Neuron (in vitro differentiated cells): ENCODE measurements around the gene HTRA3.

Experiments
- H2AFZ ChIP-seq: one replicate; pipeline ENCODE4 v1.6.1; 2013; ENCODE audit warnings: low read depth, mild to moderate bottlenecking, inconsistent platforms, low read length, moderate library complexity
- H3K27me3 ChIP-seq: one replicate; pipeline ENCODE4 v1.6.1; 2013; ENCODE audit warnings: low read length; ENCODE audit not compliant: insufficient read depth
- H3K36me3 ChIP-seq: one replicate; pipeline ENCODE4 v1.6.1; 2013; ENCODE audit warnings: low read length; ENCODE audit not compliant: insufficient read depth
- H3K4me1 ChIP-seq: one replicate; pipeline ENCODE4 v1.6.1; 2013; ENCODE audit warnings: low read length; ENCODE audit not compliant: insufficient read depth
- H3K4me3 ChIP-seq: 2 replicates; pipeline ENCODE4 v1.5.1; 2013; ENCODE audit warnings: mild to moderate bottlenecking, low read length, moderate library complexity
- H3K9me3 ChIP-seq: one replicate; pipeline ENCODE4 v1.6.1; 2013; ENCODE audit warnings: low read length

The HTRA3 gene

GRCh38 chr4:8259743-8260430, 9.7 kb upstream of the HTRA3 start:
- no peaks in the 10 kb centered on the region for H3K36me3 ChIP-seq
- no peak overlapping the region for H2AFZ ChIP-seq
- H3K27me3 ChIP-seq, result peaks cover 2% of the 10 kb centered on the region
- H3K4me1 ChIP-seq, result peaks cover 6% of the 10 kb centered on the region
- H3K9me3 ChIP-seq, result no peaks in the 10 kb centered on the region
- H3K4me3 ChIP-seq, result no peak overlapping the region

- Histone ChIP-seq H3K4me3 (no peak overlapping the region), H3K27me3 (peaks cover 2% of the 10 kb centered on the region), H3K36me3 (no peaks in the 10 kb centered on the region), H2AFZ (no peak overlapping the region), H3K9me3 (no peaks in the 10 kb centered on the region), H3K4me1 (peaks cover 6% of the 10 kb centered on the region)
Measured at GRCh38 chr4:8260656-8261111, 8.9 kb upstream of the HTRA3 start.

GRCh38 chr4:8261851-8262535, 7.6 kb upstream of the HTRA3 start:
- Histone ChIP-seq H3K9me3 (no peaks in the 10 kb centered on the region), H3K27me3 (peaks cover 2% of the 10 kb centered on the region)

GRCh38 chr4:8262637-8263322, 6.8 kb upstream of the HTRA3 start:
- H3K9me3 ChIP-seq, result no peaks in the 10 kb centered on the region
- H2AFZ ChIP-seq, result no peak overlapping the region
- H3K4me3 ChIP-seq, result no peak overlapping the region
- H3K27me3 ChIP-seq, result peaks cover 2% of the 10 kb centered on the region
- no peaks in the 10 kb centered on the region for H3K36me3 ChIP-seq
- H3K4me1 ChIP-seq, result peaks cover 6% of the 10 kb centered on the region

More at GRCh38 chr4:8261851-8262535, 7.6 kb upstream of the HTRA3 start:
- Histone ChIP-seq H2AFZ (no peak overlapping the region), H3K4me3 (no peak overlapping the region), H3K4me1 (peaks cover 6% of the 10 kb centered on the region), H3K36me3 (no peaks in the 10 kb centered on the region)

- Histone ChIP-seq H2AFZ (no peak overlapping the region), H3K4me3 (no peak overlapping the region), H3K36me3 (no peaks in the 10 kb centered on the region), H3K9me3 (no peaks in the 10 kb centered on the region), H3K27me3 (peaks cover 8% of the 10 kb centered on the region), H3K4me1 (peaks cover 6% of the 10 kb centered on the region)
Measured at GRCh38 chr4:8263397-8263796, 6.2 kb upstream of the HTRA3 start.

- Histone ChIP-seq H3K4me1 (peaks cover 6% of the 10 kb centered on the region), H3K4me3 (no peak overlapping the region), H3K36me3 (no peaks in the 10 kb centered on the region), H2AFZ (no peak overlapping the region), H3K27me3 (peaks cover 15% of the 10 kb centered on the region), H3K9me3 (no peaks in the 10 kb centered on the region)
Measured at GRCh38 chr4:8264106-8264505, 5.4 kb upstream of the HTRA3 start.

GRCh38 chr4:8265171-8265929, 4.2 kb upstream of the HTRA3 start:
- H3K4me3 ChIP-seq, result no peak overlapping the region
- no peaks in the 10 kb centered on the region for H3K9me3 ChIP-seq
- H3K36me3 ChIP-seq, result no peaks in the 10 kb centered on the region
- H3K27me3 ChIP-seq, result peaks cover 23% of the 10 kb centered on the region
- H2AFZ ChIP-seq, result no peak overlapping the region
- peaks cover 6% of the 10 kb centered on the region for H3K4me1 ChIP-seq

GRCh38 chr4:8266088-8266487, 3.5 kb upstream of the HTRA3 start:
- H3K36me3 ChIP-seq, result no peaks in the 10 kb centered on the region
- H3K27me3 ChIP-seq, result peaks cover 30% of the 10 kb centered on the region
- no peaks in the 10 kb centered on the region for H3K9me3 ChIP-seq
- H3K4me3 ChIP-seq, result no peak overlapping the region
- H3K4me1 ChIP-seq, result peaks cover 6% of the 10 kb centered on the region
- H2AFZ ChIP-seq, result no peak overlapping the region

- no peaks in the 10 kb centered on the region for H3K9me3 ChIP-seq
- peaks cover 34% of the 10 kb centered on the region for H3K27me3 ChIP-seq
- H3K4me1 ChIP-seq, result peaks cover 6% of the 10 kb centered on the region
- H3K4me3 ChIP-seq, result no peak overlapping the region
- no peaks in the 10 kb centered on the region for H3K36me3 ChIP-seq
- H2AFZ ChIP-seq, result no peak overlapping the region
Measured at GRCh38 chr4:8266508-8266907, 3.0 kb upstream of the HTRA3 start.

- Histone ChIP-seq H3K27me3 (peaks cover 40% of the 10 kb centered on the region), H3K4me3 (no peak overlapping the region), H3K36me3 (no peaks in the 10 kb centered on the region), H2AFZ (no peak overlapping the region), H3K4me1 (peaks cover 6% of the 10 kb centered on the region), H3K9me3 (no peaks in the 10 kb centered on the region)
Measured at GRCh38 chr4:8267077-8267476, 2.5 kb upstream of the HTRA3 start.

GRCh38 chr4:8268211-8268610, 1.3 kb upstream of the HTRA3 start:
- Histone ChIP-seq H3K4me3 (no peak overlapping the region), H3K27me3 (peaks cover 47% of the 10 kb centered on the region), H3K9me3 (no peaks in the 10 kb centered on the region), H3K4me1 (peaks cover under 1% of the 10 kb centered on the region), H2AFZ (no peak overlapping the region), H3K36me3 (no peaks in the 10 kb centered on the region)

GRCh38 chr4:8268901-8269534, 536 bp upstream of the HTRA3 start:
- no peak overlapping the region for H2AFZ ChIP-seq
- no peak overlapping the region for H3K4me3 ChIP-seq
- no peaks in the 10 kb centered on the region for H3K9me3 ChIP-seq
- no peaks in the 10 kb centered on the region for H3K4me1 ChIP-seq
- no peaks in the 10 kb centered on the region for H3K36me3 ChIP-seq
- peaks cover 47% of the 10 kb centered on the region for H3K27me3 ChIP-seq
